SJCRH30 (cell line): Measurements from ENCODE around the gene PROSER1. TPM values are rescaled to one million over a fixed set of nuclear protein-coding genes. Genes with fewer than 3 reads are reported as not detected.
"Not testable (repeated sequence)": the region's sequence is repeated elsewhere in the genome, so short reads cannot be mapped to it uniquely, and the experiment has no call there.

ENCODE experiments used
- DNase-seq, 2 experiments: peaks; one replicate each; pipeline ENCODE4 v3.0.0-alpha.2; 2015 to 2020
- H3K27ac ChIP-seq: fragments of 250-450 bp; sonication (Bioruptor Pico); 2 replicates; pipeline ENCODE4 v1.5.1; 2020; ENCODE audit warnings: mild to moderate bottlenecking, moderate library complexity
- H3K27me3 ChIP-seq: fragments of 250-450 bp; sonication (Bioruptor Pico); 2 replicates; pipeline ENCODE4 v1.5.1; 2020; ENCODE audit warnings: mild to moderate bottlenecking, moderate library complexity
- H3K36me3 ChIP-seq: fragments of 250-450 bp; sonication (Bioruptor Pico); 2 replicates; pipeline ENCODE4 v1.5.1; 2020; ENCODE audit warnings: mild to moderate bottlenecking, moderate library complexity
- H3K4me1 ChIP-seq: fragments of 250-450 bp; sonication (Bioruptor Pico); 2 replicates; pipeline ENCODE4 v1.5.1; 2020; ENCODE audit warnings: mild to moderate bottlenecking, moderate library complexity
- H3K4me3 ChIP-seq: fragments of 250-450 bp; sonication (Bioruptor Pico); 2 replicates; pipeline ENCODE4 v1.5.1; 2020; ENCODE audit warnings: mild to moderate bottlenecking, moderate library complexity
- H3K9me3 ChIP-seq: fragments of 250-450 bp; sonication (Bioruptor Pico); replicated peaks from 2 replicates; pipeline ENCODE4 v1.5.1; 2020; ENCODE audit warnings: mild to moderate bottlenecking, moderate library complexity
- total RNA-seq: library from RNA; depleted of rRNA; stranded (reverse); fragments of >200 nt; shearing (Covaris generic); gene quantifications from 2 replicates; pipeline ENCODE4 v1.2.3, GENCODE V29; 2014; rRNA removed

The PROSER1 gene
- 33.7 and 39.0 TPM in 2 replicates for total RNA-seq

DNA sequence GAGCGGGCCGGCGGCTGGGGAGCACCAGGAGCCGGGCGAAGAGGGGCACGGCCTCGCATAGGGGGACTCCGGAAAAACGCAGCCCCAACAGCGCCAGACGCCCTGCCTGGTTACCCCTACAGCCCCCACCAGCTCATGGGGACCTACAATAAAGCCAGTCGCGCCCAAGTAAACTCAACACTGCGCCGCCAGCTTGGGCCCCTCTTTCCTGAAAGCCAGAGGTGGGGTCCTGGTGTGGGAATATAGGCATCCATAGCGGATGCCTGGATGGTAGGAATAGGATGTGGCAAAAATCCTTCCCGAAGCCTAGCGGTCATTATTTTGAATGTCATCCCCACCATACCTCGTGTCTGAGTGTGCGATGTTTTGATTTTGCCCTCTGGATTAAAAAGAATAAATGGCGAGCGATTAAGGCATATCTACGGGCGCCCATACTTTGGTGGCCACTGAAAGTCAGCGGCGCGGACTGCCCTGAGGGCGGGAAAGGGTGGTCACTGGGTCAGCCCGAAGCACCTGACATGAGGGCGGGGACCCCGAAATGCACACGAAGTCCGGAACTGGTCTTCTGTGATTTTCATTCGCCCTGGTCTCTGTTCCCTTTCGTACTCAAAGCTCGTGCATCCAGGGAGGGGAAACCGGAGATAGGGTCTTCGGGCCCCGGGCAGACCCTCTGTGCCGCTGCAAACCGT lies at the start of gene PROSER1, which contains the start of gene NHLRC3:
PROSER1 (minus strand) TSS at position 210 of the 689 bp plus-strand sequence. CDS start 847 bp downstream, outside the sequence.
NHLRC3 (plus strand) TSS at position 577 of the 689 bp plus-strand sequence. CDS start 184 bp downstream, outside the sequence.
- no peaks in the 10 kb centered on the region for H3K9me3 ChIP-seq
- DNase-seq = peak; percentile 96 to 98
- H3K36me3 ChIP-seq = peaks cover 4% of the 10 kb centered on the region; the same call in 1 of the 2 replicates
- H3K27ac ChIP-seq = peak within 1 kb of the TSS; percentile 90
- no peaks in the 10 kb centered on the region; the same call in none of the 2 replicates for H3K4me1 ChIP-seq
- peak within 1 kb of the TSS; percentile 83 for H3K4me3 ChIP-seq
- no peaks in the 10 kb centered on the region for H3K27me3 ChIP-seq

GRCh38 chr13:39086251-39086945 lies 48.5 kb upstream of the PROSER1 start:
- H3K27me3 ChIP-seq, DNase-seq, H3K27ac ChIP-seq, H3K36me3 ChIP-seq, H3K4me3 ChIP-seq, H3K9me3 ChIP-seq: not testable (repeated sequence)
- H3K4me1 ChIP-seq = peaks cover 13% of the 10 kb centered on the region

DNA sequence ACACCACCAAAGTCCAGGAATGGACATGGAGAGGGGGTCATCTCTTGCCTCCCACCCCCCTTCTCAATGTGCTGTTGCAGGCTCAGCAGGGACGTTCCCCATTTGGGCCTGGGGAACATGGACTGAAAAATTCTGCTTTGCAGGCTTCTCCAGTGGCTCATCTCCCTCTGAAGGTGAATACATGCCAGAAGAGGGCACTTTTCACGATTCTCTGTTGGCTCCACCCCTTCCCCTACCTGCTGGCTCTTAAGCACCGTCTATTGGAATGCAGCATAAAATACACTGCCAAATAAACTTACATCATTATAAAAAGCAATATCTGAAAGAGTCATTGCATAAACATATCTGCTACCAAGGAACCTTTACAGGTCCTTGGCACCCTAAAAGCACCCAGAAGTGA lies 36.1 kb upstream of the PROSER1 start:
- Histone ChIP-seq H3K4me1 (no peaks in the 10 kb centered on the region), H3K27ac (no peak overlapping the region), H3K27me3 (no peaks in the 10 kb centered on the region), H3K4me3 (no peak overlapping the region), H3K9me3 (no peaks in the 10 kb centered on the region), H3K36me3 (no peaks in the 10 kb centered on the region)
- DNase-seq = no peak

DNA sequence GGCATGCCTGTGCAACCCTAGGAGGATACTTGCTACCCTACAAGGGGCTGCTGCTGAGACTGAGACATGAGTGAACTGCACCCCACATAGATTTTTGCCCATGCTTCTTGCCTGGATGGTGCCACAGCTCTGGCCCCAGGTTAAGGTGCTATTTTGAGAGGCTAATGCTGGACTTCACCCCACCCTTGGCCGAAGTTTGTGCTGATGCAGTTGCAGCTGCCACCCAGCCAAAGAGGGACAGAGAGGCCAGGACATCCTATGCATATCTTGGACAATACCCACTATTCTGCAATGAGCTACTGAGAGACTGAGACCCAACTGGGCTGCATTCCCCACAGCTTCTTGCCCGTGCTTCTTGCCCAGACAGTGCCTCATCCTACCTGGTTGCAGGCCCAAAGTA lies 35.0 kb upstream of the PROSER1 start:
- Histone ChIP-seq H3K9me3 (no peaks in the 10 kb centered on the region; the same call in 1 of the 2 replicates), H3K36me3 (no peaks in the 10 kb centered on the region), H3K27me3 (no peaks in the 10 kb centered on the region), H3K4me3 (no peak overlapping the region), H3K27ac (no peak overlapping the region), H3K4me1 (no peaks in the 10 kb centered on the region)
- DNase-seq = no peak

DNA sequence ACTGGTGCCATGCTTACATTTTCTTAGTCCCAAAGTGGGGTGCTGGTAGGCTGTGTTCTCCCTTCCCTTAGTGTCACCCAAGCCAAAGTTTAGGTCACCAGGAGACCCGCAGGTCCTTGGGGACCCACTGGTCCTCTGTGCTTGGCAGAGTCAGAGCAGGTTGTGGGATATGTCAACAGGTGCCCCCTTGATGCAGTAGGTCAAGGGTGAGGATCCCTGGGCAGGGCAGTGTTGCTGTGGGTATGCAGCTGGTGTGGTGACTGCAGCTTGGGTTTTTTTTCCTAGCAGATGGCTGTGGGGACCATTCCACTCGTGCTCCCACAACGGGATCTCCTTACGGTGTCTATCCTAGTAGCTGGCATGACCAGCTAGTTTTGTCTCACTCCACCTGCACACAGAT lies 24.1 kb upstream of the PROSER1 start:
- no peak for DNase-seq
- no peaks in the 10 kb centered on the region for H3K9me3 ChIP-seq
- peaks cover 3% of the 10 kb centered on the region; the same call in 1 of the 2 replicates for H3K36me3 ChIP-seq
- no peaks in the 10 kb centered on the region for H3K4me1 ChIP-seq
- H3K27ac ChIP-seq = no peak overlapping the region
- no peak overlapping the region for H3K4me3 ChIP-seq
- no peaks in the 10 kb centered on the region for H3K27me3 ChIP-seq

GRCh38 chr13:39058040-39058439 lies 20.2 kb upstream of the PROSER1 start:
- Histone ChIP-seq H3K27me3 (no peaks in the 10 kb centered on the region), H3K4me1 (no peaks in the 10 kb centered on the region), H3K9me3 (no peaks in the 10 kb centered on the region), H3K4me3 (no peak overlapping the region), H3K36me3 (no peaks in the 10 kb centered on the region), H3K27ac (no peak overlapping the region)
- no peak for DNase-seq

- no peaks in the 10 kb centered on the region for H3K36me3 ChIP-seq
- DNase-seq = no peak
- H3K27ac ChIP-seq = no peak overlapping the region
Observed at GRCh38 chr13:39056018-39056417, 18.1 kb upstream of the PROSER1 start.

DNA sequence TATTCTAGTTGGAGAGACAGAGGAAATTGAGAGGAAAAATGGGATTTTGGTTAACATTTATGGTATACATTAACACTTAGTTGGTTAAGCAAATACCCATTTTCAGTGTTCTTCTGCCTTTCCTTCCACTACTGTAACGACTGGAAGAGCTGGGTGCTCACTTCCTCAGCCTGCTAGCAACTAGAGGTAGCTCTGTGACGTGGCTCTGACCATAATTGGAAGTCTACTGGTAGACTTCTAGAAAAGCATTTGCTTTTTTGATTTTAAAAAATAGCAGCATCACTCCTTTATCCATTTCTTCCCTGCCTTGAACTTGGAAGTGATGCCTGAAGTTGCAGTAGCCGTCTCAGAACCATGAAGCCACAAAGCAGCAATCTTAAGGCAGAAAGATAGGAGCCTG lies 16.2 kb upstream of the PROSER1 start:
- no peak for DNase-seq
- H3K4me1 ChIP-seq = no peaks in the 10 kb centered on the region
- H3K9me3 ChIP-seq = no peaks in the 10 kb centered on the region
- H3K4me3 ChIP-seq = no peak overlapping the region
- H3K36me3 ChIP-seq = no peaks in the 10 kb centered on the region
- no peak overlapping the region for H3K27ac ChIP-seq
- H3K27me3 ChIP-seq = no peaks in the 10 kb centered on the region

More at GRCh38 chr13:39056018-39056417, 18.1 kb upstream of the PROSER1 start:
- Histone ChIP-seq H3K27me3 (no peaks in the 10 kb centered on the region), H3K9me3 (no peaks in the 10 kb centered on the region), H3K4me1 (no peaks in the 10 kb centered on the region), H3K4me3 (no peak overlapping the region)

GRCh38 chr13:39052944-39053343 lies 15.1 kb upstream of the PROSER1 start:
- no peak overlapping the region for H3K4me3 ChIP-seq
- H3K27ac ChIP-seq = no peak overlapping the region
- H3K4me1 ChIP-seq = no peaks in the 10 kb centered on the region
- no peaks in the 10 kb centered on the region for H3K9me3 ChIP-seq
- no peak for DNase-seq
- H3K27me3 ChIP-seq = no peaks in the 10 kb centered on the region
- no peaks in the 10 kb centered on the region for H3K36me3 ChIP-seq

GRCh38 chr13:39051157-39051556 lies 13.3 kb upstream of the PROSER1 start:
- Histone ChIP-seq H3K27ac (no peak overlapping the region), H3K9me3 (no peaks in the 10 kb centered on the region), H3K27me3 (no peaks in the 10 kb centered on the region), H3K4me1 (no peaks in the 10 kb centered on the region), H3K36me3 (no peaks in the 10 kb centered on the region), H3K4me3 (no peak overlapping the region)
- DNase-seq = peak in 1 of 2 experiments; percentile 78

GRCh38 chr13:39049274-39049673 lies 11.4 kb upstream of the PROSER1 start:
- Histone ChIP-seq H3K9me3 (no peaks in the 10 kb centered on the region), H3K27ac (no peak overlapping the region), H3K36me3 (peaks cover 7% of the 10 kb centered on the region), H3K27me3 (no peaks in the 10 kb centered on the region), H3K4me1 (no peaks in the 10 kb centered on the region), H3K4me3 (no peak overlapping the region)
- no peak for DNase-seq

DNA sequence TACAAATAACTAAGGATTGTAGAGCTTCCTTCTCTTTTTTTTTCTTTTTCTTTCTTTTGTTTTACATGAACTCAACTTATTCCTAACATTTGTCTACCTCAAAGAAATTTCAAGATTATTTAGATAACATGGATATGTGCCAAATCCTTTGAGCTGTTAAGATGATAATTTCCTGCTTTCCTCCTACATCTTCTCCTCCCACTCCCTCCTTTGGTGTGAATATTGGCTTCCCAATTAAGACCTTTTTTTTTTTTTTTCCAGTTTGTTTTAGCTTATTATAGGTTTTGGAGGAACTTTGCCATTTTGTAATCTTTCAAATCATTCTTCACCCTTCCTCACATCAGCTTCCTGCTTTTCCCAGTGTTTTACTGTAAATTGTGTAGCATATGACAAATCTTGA lies 10.9 kb upstream of the PROSER1 start:
- H3K4me1 ChIP-seq = no peaks in the 10 kb centered on the region
- H3K27ac ChIP-seq = no peak overlapping the region
- H3K27me3 ChIP-seq = no peaks in the 10 kb centered on the region
- H3K4me3 ChIP-seq = no peak overlapping the region
- peaks cover 7% of the 10 kb centered on the region for H3K36me3 ChIP-seq
- DNase-seq = no peak
- H3K9me3 ChIP-seq = no peaks in the 10 kb centered on the region

- no peak for DNase-seq
- Histone ChIP-seq H3K9me3 (no peaks in the 10 kb centered on the region), H3K27me3 (no peaks in the 10 kb centered on the region), H3K4me3 (no peak overlapping the region), H3K36me3 (peaks cover 8% of the 10 kb centered on the region), H3K4me1 (no peaks in the 10 kb centered on the region), H3K27ac (no peak overlapping the region)
Observed at GRCh38 chr13:39047560-39047959, 9.7 kb upstream of the PROSER1 start.

GRCh38 chr13:39044536-39044935 lies 6.6 kb upstream of the PROSER1 start:
- no peak for DNase-seq
- Histone ChIP-seq H3K9me3 (no peaks in the 10 kb centered on the region), H3K36me3 (peaks cover 12% of the 10 kb centered on the region), H3K4me1 (no peaks in the 10 kb centered on the region), H3K27ac (no peak overlapping the region), H3K4me3 (no peak overlapping the region), H3K27me3 (no peaks in the 10 kb centered on the region)

GRCh38 chr13:39040206-39040605 lies 2.3 kb upstream of the PROSER1 start:
- H3K36me3 ChIP-seq = peaks cover 9% of the 10 kb centered on the region
- no peak for DNase-seq
- H3K4me3 ChIP-seq = no peak overlapping the region
- no peaks in the 10 kb centered on the region for H3K27me3 ChIP-seq
- no peak overlapping the region for H3K27ac ChIP-seq
- H3K4me1 ChIP-seq = no peaks in the 10 kb centered on the region; the same call in 1 of the 2 replicates
- no peaks in the 10 kb centered on the region for H3K9me3 ChIP-seq
